HPDE6-E6E7 (cell line): ENCODE results near the gene RPS8.
A peak's percentile ranks its signal among the peaks of the same experiment; 100 is the strongest.
"Not testable (repeated sequence)": the region's sequence is repeated elsewhere in the genome, so short reads cannot be mapped to it uniquely, and the experiment has no call there.

Experiments
- DNase-seq: peaks from one replicate; pipeline ENCODE4 v3.0.0; 2011; ENCODE audit warnings: missing footprints; ENCODE audit errors: extremely low spot score

Gene RPS8

DNA sequence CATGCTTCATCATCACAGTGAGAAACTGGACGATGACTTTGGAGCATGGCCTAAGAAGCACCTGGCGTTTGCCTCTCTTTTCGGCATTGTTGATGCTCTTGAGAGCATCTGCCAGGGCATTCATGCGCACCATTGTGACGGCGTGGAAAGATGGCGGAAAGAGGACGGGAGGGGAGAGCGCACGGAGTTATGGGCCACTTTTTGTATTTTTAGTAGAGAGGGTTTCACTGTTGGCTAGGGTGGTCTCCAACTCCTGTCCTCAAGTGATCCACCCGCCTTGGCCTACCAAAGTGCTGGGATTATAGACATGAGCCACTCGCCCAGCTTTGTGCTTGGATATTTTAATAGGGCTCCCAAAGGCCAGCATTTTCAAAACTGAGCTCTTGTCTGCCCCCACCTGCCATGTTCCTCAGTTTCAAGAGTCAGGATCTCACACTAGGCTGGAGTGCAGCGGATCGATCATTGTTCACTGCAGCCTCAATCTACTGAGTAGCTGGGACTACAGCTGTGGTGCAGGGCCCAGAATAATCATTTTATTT lies 5.3 kb downstream of the RPS8 start:
- DNase-seq, result no peak

DNA sequence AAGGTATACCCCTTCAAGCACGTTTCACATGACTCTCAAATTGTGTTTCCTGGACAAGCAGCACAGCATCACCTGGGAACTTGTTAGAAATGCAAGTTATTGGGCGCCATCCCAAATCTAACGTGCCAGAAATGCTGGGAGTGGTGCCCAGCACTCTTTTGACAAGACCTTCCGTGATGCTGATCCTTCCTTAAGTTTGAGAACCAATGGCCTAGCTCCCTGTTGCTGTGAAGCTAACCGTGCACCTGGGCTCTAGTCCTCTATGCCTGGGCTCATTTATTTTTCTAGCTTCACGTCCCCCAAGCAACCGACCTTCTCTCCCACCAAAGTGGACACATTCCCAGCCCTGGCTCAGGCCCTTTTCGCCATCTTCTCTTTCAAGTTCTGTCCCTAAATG lies 8.4 kb downstream of the RPS8 start:
- DNase-seq, result no peak

DNA sequence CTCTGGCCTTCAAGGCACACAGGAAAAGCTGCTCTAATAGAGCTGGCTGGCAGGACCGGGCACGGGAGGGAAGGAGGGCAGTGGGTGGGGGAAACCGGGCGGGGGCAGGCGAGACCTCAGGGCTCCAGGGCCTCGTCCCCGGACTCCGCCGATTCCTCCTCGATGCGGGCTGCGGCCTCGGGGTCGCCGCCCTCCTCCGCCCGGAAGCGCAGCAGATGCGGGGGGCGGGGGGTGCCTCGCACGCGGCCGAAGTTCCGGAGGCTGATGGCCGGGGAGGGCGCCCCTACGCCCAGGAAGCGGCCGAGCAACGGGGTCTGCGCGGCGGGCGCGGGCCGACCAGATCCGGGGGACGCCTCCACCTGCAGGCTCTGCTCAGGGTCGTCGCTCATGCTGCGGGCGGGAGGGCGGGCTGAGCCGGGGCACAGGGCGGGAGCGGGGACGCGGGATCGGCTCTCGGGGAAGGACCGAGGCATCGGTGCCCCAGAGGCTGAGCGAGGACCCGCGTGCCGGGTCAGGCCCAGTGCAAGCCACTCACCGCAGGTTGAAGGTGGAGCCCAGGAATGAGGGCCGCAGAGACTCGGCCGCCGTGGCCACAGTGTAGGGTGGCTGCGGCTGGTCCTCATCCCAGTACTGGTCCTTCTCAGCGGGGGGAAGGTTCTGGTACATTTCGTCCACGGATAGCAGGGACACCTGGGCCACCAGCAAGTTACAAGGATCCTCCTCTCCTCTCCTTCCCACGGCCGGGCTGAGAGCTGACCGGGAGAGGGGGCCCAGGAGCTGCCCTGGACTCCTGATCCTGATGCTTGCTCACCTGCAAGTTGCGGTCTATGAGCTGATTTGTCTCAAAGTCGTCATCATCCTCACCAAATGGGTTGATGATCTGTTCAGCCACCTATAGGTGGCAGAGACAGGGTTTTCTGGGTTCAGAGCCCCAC lies 9.0 kb downstream of the RPS8 start:
- DNase-seq, result no peak

DNA sequence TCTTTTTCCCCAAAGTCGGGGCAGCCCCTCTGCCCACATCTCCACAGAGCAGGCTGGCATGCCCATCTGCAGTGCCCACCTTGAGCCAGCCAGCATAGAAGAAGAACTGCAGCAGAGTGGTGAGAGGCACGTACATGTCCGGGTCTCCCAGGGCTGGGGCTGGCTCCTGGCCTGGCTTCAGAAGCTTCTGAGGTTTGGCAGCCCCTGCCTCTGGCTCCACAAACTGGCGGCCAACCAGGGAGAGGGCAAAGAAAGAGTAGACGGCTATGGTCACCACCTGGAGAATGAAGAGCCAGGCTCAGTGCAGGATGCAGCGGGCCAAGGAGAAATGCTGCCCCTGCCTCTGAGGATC lies 9.7 kb downstream of the RPS8 start:
- DNase-seq, result no peak

DNA sequence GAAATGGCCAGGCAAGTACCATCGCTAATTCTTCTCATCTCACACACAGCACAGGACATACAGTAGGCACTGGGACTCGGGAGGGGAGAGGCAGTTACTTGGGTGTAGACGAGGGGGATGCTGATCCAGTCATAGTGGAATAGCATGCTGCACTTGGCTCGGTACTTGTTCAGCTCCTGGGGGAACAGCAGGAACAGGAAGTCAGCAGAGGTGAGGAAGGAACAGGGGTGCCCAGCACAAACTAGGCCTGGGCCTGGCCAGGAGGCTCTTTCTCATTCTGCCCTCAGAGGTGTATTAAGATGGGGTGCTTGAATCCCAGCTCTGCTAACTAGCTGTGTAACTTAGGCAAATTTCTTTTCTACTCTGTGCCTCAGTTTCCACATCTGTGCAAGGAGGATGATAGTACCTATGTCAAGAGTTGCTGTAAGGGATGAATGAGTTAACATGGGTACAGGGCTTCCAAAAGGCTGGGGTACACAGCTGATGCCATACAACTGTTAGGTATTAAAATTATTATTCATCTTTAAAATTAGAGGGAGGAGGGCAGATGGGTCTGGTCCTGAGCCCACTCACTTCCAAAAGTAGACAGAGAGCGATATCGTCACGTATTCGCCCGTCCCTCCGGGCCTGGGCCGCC lies 10.3 kb downstream of the RPS8 start:
- DNase-seq, result no peak

DNA sequence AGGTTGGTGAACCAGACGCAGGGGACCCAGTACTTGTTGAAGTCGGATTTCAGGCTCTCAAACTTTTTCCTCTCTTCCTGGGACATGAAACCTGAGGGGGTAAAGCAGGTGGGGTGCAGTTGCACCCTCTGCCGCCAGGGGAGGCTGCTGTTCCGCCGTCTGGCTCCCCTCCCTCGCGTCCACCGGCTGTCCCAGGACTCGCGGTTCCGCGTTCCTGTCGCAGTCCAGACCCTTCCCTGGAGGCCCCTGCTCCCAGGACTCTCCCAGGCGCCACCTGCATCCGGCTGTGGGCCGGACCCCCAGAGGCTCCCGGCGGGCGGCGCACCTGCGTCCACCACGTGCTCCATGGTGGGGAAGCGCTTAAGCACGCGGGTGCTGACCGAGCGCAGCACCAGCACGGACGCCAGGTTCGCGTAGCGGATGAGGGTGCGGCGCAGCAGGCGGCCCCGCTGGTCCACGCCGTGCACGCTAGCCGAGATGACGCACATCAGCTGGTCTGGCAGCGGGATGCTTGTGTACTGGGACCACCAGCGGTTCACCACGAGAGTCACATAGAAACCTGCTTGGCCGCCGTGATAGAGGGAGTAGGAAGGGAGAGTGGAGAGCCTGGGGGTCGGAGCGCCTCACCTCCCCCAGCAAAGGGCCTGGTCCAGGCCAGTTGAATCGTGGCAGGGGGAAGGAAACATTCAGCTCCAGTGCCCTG lies 10.9 kb downstream of the RPS8 start:
- no peak for DNase-seq

DNA sequence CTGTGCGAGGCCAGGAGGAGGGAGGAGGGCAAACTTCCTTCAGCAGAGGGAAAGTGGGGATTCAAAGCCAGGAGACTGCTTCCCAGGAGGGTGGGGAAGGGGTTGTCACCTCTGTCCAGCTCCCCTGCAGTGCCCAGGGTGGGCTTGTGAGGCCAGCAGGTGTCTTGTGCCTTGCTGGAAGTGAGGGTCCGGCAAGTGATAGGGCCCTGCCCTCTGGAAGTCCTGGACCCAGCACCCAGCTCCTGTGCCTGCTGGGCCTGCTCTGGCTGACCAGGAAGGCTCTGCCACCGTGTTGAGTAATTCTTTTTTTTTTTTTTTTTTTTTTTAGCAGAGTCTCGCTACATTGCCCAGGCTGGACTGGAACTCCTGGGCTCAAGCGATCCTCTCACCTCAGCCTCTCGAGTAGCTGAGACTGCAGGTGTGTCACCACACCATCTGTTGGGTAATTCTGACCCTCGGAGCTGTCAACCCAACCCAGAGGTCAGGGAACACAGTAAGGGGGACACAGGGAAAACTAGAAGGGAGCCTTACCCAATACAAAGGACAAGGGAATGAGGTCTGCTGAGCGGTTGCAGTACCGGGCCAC lies 11.6 kb downstream of the RPS8 start:
- no peak for DNase-seq

DNA sequence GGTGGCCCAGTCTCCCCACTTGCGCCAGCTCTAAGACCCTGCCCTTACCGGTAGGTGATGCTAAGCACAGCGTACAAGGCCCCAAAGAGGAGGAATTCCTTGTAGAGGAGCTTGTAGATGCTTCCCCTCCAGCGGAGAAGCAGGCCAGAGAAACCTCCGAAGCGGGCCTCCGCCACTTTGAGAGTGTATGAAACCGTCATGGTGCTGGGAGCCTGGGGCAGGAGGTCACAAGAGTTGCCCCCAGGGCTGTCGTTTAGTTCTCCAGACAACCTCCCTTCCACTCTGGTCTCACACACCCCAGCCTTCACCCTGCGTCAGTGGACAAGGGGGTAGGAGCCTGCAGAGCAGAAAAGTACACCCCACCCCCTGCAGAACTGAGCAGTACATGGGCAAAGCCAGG lies 12.2 kb downstream of the RPS8 start:
- no peak for DNase-seq

DNA sequence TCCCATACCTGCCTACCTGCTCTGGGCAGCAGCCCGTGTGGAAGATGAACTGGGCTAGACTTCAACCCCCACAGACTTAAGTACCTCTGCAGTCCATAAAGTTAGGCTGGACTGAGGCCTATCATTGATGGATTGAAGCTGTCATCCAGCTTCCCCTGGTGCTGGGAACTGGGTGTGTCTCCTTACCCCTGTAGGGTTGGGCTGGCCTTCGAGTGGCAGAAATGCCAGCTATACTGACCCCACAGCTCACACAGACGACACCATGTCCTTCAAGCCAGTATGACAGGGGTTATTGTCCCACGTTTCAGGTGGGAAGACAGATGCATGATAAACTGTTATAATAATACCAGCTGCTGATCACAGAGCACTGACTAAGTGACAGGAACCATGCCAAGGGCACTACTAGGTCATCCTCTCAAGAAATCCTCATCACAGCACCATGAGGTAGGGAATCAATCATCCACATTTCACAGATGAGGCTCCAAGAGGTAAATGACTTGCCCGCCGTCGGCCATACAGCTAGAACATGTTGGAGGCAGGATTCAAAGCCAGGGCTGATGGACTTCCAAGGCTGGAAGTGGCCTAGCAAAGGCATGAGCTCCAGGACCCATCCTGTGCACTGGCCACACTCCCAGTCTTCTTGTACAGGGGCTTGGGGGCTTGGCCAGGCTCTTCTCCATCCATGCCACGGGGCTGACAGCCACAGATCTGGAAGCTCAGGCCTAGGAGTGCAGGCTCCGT lies 12.9 kb downstream of the RPS8 start, which contains the start of gene BEST4:
Gene BEST4 (minus strand): TSS at position 51 of the 741 bp plus-strand sequence. CDS start 465 bp downstream, outside the sequence.
- no peak for DNase-seq

DNA sequence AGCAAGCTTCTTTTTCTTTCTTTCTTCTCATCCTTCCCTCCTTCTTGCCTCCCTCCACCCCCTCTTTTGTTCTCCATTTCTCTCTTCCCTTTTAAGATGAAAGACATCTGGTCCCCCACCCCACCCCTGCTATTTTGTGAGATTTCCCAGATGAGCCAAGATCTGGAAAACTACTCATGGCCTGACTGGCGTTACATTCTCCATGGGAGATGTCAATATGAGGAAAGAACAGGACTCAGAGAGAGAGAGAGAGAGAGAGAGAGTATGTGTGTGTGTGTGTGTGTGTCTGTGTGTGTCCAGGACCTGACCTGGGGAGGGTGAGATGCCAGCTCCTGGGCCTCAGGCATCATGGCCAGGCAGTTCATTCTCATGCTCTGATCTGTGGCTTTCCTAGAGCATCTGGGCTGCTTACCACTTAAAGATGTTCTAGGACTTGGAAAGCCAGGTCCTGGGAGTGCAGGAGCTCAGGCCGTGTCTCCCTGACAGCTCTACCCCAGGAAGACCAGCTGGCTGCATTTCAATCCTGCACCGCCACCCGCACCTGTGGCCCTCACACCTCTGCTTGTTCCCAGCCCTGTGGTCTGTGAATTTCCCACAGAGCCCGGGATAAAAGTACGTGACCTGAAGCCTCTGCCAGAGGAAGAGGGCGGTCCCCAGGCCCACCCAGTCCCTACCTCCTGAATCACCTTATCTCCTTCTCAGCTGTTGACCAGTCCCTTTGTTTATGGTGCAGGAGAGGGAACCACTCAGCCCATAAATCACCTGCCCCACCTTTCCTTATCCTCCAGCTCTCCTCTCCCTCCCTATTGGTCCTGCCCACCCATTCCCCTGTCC lies 15.8 kb downstream of the RPS8 start:
- DNase-seq, result no peak

DNA sequence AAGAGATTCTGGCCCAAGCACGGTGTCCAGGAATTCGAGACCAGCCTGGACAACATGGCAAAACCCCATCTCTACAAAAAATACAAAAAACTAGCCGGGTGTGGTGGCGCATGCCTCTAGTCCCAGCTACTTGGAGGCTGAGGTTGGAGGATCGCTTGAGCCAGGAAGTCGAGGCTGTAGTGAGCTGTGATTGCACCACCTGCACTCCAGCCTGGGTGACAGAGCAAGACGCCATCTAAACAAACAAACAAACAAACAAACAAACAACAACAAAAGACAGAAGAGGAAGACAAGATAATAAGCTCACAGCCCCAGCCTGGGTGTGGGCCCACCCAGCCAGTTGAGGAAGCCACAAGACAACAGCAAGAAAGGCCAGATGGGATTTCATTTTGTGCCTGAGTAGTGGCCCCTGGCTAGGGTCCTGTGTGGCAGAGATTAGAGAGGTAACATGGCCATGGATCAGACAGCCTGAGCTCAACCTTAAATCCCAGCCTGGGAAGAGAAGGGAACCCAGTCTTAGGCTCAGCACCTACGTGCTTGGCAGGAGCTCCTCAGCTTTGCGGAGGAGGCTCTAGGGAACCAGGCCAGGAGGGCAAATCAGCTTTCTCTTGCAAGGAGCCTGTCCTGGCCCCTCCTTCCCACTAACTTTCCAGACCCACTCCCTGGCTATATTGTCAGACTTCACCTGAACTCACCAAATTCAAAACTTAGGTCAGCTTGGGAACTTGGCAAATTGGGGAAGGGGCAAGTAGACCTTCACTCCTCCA lies 17.6 kb downstream of the RPS8 start:
- DNase-seq, result no peak

DNA sequence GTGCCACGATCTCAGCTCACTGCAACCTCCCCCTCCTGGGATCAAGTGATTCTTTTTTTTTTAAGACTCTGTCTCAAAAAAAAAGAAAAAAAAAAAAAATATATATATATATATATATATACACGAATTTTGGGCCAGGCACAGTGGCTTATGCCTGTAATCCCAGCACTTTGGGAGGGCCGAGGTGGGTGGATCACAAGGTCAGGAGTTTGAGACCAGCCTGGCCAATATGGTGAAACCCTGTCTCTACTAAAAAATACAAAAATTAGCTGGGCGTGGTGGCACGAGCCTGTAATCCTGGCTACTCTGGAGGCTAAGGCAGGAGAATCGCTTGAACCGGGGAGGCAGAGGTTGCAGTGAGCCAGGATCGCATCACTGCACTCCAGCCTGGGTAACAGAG lies 22.5 kb downstream of the RPS8 start:
- DNase-seq, result not testable (repeated sequence)

DNA sequence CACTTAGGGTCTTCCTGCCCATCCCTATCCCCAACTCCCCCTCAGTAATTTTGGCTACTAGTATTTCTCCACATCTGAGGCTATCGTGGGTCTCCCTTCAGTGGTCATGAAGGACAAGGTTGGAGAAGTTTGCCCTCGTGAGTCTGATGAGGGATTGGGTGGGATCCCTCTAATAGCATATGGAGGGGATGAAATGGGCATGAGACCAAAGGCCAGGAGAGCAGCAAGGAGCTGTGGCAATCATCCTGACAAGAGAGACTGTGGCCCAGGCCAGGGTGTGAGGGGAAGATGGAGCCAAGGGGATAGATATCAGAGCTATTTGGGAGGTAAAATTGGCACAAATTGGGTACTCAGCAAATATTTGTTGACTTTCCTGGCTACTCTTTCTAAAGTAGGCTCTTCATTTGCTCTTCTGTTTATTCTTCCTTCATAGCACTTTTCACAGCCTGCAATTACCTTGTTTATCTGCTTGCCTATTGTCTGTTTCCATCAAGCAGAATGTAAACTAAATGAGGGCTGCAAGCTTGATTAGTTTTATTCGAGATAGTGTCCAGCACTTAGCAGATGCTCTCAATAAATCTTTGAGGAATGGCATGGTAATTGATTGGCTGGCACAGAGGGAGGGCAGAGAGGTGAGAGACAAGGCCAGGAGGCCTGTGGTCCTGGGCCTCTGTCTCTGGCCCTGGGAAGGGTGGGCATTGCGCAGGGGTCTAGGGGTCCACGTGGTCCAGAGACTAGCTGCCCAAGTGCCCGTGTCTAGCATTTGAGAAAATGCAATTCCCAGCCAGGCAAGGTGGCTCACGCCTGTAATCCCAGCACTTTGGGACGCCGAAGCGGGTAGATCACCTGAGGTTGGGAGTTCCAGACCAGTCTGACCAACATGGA lies 23.4 kb downstream of the RPS8 start:
- DNase-seq, result no peak

DNA sequence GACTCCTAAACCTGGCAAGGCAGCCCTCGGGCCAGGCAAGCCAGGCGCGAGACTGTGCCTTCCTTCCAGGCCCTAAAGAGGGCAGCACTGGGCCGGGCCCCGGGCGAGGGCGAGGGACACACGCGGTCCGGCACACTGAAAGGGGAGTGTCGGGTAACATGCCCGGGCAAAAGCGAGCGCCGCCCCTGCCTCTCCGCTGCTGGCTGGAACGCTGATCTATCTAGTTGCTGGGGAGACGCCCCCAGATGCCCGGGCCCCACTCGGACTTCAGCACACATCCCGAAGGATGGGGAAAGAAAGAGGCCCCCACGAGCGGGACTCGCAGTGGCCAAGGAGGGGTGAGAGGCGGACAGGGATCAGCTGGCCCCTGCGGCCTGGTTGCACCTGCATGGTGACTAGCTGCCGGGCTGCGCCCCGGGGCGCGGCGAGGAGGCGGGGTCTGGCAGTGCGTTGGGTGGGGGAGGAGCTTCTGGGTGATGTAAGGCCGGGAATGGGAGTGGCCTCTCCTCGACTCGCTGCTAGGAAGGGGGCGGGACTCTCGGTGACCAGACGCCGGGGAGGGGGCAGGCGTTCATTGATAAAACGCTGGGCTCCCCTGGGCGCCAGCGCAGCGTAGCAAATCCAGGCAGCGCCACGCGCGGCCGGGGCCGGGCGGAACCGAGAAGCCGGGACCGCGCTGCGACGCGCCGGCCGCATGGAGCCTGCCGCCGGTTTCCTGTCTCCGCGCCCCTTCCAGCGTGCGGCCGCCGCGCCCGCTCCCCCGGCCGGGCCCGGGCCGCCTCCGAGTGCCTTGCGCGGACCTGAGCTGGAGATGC lies 24.6 kb downstream of the RPS8 start, which contains the start of gene PLK3:
Gene PLK3 (plus strand): TSS at position 608 of the 815 bp plus-strand sequence. CDS start 87 bp downstream, at position 695.
- peak; percentile 88 for DNase-seq

DNA sequence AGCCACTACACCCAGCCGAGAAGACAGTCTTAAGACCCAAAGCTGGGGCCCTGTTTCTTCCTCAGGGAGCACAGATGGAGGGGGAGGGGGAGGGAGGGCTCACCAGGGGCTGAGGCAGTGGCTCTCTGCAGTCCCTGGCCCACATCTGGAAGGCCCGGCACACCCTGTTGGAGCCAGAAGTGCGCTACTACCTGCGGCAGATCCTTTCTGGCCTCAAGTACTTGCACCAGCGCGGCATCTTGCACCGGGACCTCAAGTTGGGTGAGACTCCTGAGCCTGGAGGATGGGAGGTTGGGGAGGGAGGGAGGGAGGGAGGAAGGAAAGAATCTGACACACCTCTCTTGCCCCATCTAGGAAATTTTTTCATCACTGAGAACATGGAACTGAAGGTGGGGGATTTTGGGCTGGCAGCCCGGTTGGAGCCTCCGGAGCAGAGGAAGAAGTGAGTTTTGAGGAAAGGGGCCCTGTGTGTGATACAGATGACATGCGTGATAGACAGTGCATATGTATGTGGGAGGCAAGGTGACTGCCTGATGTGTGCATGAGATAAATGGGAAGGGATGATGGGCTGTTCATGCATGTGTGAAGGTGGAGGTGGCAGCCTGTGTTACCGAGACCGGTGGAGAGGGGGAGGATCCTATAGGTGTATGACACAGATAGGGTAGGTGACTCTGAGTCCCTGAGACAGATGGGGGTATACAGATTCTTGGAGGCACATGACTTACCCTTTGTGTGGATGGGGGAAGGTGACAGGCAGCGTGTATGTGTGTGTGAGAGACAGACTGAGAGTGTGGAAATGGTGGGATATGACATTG lies 26.4 kb downstream of the RPS8 start:
- DNase-seq, result no peak

DNA sequence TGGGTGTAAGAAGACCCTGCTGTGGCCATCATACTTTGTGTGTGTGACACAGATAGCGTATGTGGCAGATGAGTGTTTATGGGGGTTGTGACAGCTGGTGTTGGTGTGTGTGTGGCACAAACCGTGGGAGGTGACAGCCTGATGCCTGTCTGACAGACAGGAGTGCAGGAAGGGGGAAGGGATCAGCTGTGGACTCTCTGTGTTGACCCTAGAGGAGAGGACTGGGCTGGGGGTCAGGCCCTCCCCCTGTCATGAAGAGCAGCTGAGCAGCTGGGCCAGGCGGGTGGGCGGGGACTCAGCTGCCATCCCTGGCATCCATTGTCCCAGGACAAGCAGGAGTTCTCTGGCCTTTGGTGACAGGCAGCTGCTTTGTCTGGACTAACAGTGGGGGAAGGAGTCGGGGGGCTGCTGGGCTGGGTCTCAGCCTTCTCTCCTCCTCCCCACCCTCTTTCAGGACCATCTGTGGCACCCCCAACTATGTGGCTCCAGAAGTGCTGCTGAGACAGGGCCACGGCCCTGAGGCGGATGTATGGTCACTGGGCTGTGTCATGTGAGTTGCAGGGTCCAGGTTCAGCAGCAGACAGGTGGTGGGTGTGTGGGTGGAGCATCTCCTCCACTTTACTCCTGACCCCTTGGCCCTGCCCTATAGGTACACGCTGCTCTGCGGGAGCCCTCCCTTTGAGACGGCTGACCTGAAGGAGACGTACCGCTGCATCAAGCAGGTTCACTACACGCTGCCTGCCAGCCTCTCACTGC lies 27.1 kb downstream of the RPS8 start:
- DNase-seq, result no peak
